H1 (cell line): ENCODE measurements around the gene BMX. TPM values are rescaled to one million over a fixed set of nuclear protein-coding genes. Genes with fewer than 3 reads are reported as not detected.

ENCODE experiments used
- CTCF ChIA-PET: fragments of 300-600 bp; sonication (Branson Sonifier 250); formaldehyde crosslinking; loops from one replicate; lab custom pipeline; 2021; ENCODE audit not compliant: partially characterized antibody; lab: Charles Lee
- POLR2A ChIA-PET: fragments of 300-600 bp; sonication (Branson Sonifier 250); formaldehyde crosslinking; loops from one replicate; lab custom pipeline; 2021; ENCODE audit warnings: inconsistent platforms; ENCODE audit not compliant: partially characterized antibody; lab: Charles Lee
- DNase-seq, 2 experiments: peaks; one replicate each; pipeline versions ENCODE4 v3.0.0 to v3.0.0-alpha.2; 2010 to 2022; ENCODE audit warnings: low spot score in 2 of 2, low read depth in 1 of 2, mixed read lengths in 1 of 2
- FAIRE-seq: peaks from 2 replicates; lab custom pipeline; 2011; peaks lifted over from hg19 to GRCh38; lab: Jason Lieb, UNC
- H2AFZ ChIP-seq: 2 replicates; pipeline ENCODE4 v1.8.1; 2012; ENCODE audit warnings: low read length, inconsistent platforms
- H2AK5ac ChIP-seq: 2 replicates; pipeline ENCODE4 v1.6.1; 2013; ENCODE audit warnings: low read depth, low read length
- H2BK120ac ChIP-seq: replicated peaks from 2 replicates; pipeline ENCODE3; 2013; ENCODE audit warnings: low read depth, low read length, inconsistent platforms
- H2BK12ac ChIP-seq: 2 replicates; pipeline ENCODE4 v1.6.1; 2013; ENCODE audit warnings: low read depth, low read length
- H2BK15ac ChIP-seq: 2 replicates; pipeline ENCODE4 v1.6.1; 2013; ENCODE audit warnings: low read length
- H2BK20ac ChIP-seq: 2 replicates; pipeline ENCODE4 v1.6.1; 2013; ENCODE audit warnings: low read length
- H2BK5ac ChIP-seq: 2 replicates; pipeline ENCODE4 v1.6.1; 2013; ENCODE audit warnings: low read depth, low read length
- H3K14ac ChIP-seq: 2 replicates; pipeline ENCODE4 v1.6.1; 2013; ENCODE audit warnings: inconsistent platforms; ENCODE audit not compliant: insufficient read length
- H3K18ac ChIP-seq: 2 replicates; pipeline ENCODE4 v1.6.1; 2013; ENCODE audit warnings: low read length; ENCODE audit errors: extremely low read depth
- H3K23ac ChIP-seq: 2 replicates; pipeline ENCODE4 v1.6.1; 2013; ENCODE audit warnings: inconsistent platforms; ENCODE audit not compliant: insufficient read length
- H3K23me2 ChIP-seq: 2 replicates; pipeline ENCODE4 v1.6.1; 2013; ENCODE audit warnings: low read depth, low read length
- H3K27ac ChIP-seq: 2 replicates; pipeline ENCODE4 v1.6.1; 2011; ENCODE audit warnings: low read depth, low read length, inconsistent platforms
- H3K27me3 ChIP-seq, 4 experiments: replicated peaks in 1 of 4; 1 replicate in 1 of 4; 2 replicates in 3 of 4; pipeline versions ENCODE4 v1.6.1 to v1.8.1; 2011 to 2013; ENCODE audit warnings: low read length in 3 of 4, mild to moderate bottlenecking in 3 of 4, inconsistent platforms in 2 of 4, mixed read lengths in 2 of 4, moderate library complexity in 1 of 4; ENCODE audit not compliant: control insufficient read depth in 3 of 4, insufficient read depth in 3 of 4; ENCODE audit errors: extremely low read depth in 1 of 4
- H3K36me3 ChIP-seq, 4 experiments: 2 replicates each; pipeline versions ENCODE4 v1.6.1 to v1.8.1; 2011 to 2013; ENCODE audit warnings: mild to moderate bottlenecking in 4 of 4, low read length in 3 of 4, moderate library complexity in 2 of 4, control low read depth in 1 of 4, inconsistent platforms in 1 of 4; ENCODE audit not compliant: insufficient read depth in 4 of 4, control insufficient read depth in 2 of 4
- H3K4ac ChIP-seq: replicated peaks from 2 replicates; pipeline ENCODE3; 2013; ENCODE audit warnings: low read length, low read depth, mixed read lengths, inconsistent platforms; ENCODE audit not compliant: insufficient read length
- H3K4me1 ChIP-seq, 4 experiments: replicated peaks in 1 of 4; 1 replicate in 1 of 4; 2 replicates in 3 of 4; pipeline versions ENCODE4 v1.6.1 to v1.8.1; 2011 to 2013; ENCODE audit warnings: low read length in 3 of 4, inconsistent platforms in 2 of 4, mixed read lengths in 1 of 4; ENCODE audit not compliant: insufficient read depth in 4 of 4, control insufficient read depth in 3 of 4
- H3K4me2 ChIP-seq, 2 experiments: 2 replicates each; pipeline versions ENCODE4 v1.6.1 to v1.8.1; 2011 to 2013; ENCODE audit warnings: low read depth in 2 of 2, low read length in 2 of 2, control low read depth in 1 of 2, inconsistent platforms in 1 of 2, mild to moderate bottlenecking in 1 of 2; ENCODE audit not compliant: insufficient read depth in 1 of 2
- H3K4me3 ChIP-seq, 4 experiments: fragments of 200-600, 300-600 bp in 1 of 4; sonication (generic), shearing (Covaris generic), sonication (Bioruptor Twin) in 1 of 4; 2 replicates each; pipeline versions ENCODE4 v1.5.1 to v1.8.1; 2011 to 2016; ENCODE audit warnings: low read length in 4 of 4, low read depth in 3 of 4, control low read depth in 2 of 4, inconsistent platforms in 2 of 4, mild to moderate bottlenecking in 2 of 4, mixed read lengths in 1 of 4, moderate library complexity in 1 of 4; ENCODE audit not compliant: insufficient read depth in 2 of 4; ENCODE audit errors: extremely low read depth in 1 of 4
- H3K56ac ChIP-seq: replicated peaks from 2 replicates; pipeline ENCODE3; 2013; ENCODE audit warnings: low read depth, mild to moderate bottlenecking, mixed read lengths, low read length, inconsistent platforms; ENCODE audit not compliant: insufficient read length
- H3K79me1 ChIP-seq: 2 replicates; pipeline ENCODE4 v1.6.1; 2013; ENCODE audit warnings: low read depth, low read length, control low read depth
- H3K79me2 ChIP-seq, 2 experiments: 2 replicates each; pipeline versions ENCODE4 v1.6.1 to v1.8.1; 2012 to 2013; ENCODE audit warnings: low read length in 2 of 2, mild to moderate bottlenecking in 2 of 2, inconsistent platforms in 1 of 2; ENCODE audit not compliant: insufficient read depth in 2 of 2, control insufficient read depth in 1 of 2
- H3K9ac ChIP-seq, 4 experiments: replicated peaks in 1 of 4; 1 replicate in 1 of 4; 2 replicates in 3 of 4; pipeline versions ENCODE4 v1.6.1 to v1.8.1; 2011 to 2013; ENCODE audit warnings: low read depth in 3 of 4, low read length in 3 of 4, control low read depth in 2 of 4, mild to moderate bottlenecking in 2 of 4, moderate library complexity in 2 of 4, inconsistent platforms in 1 of 4; ENCODE audit errors: extremely low read depth in 1 of 4
- H3K9me3 ChIP-seq, 2 experiments: 2 replicates each; pipeline versions ENCODE4 v1.6.1 to v1.8.1; 2012 to 2013; ENCODE audit warnings: mild to moderate bottlenecking in 2 of 2, moderate library complexity in 2 of 2, control low read depth in 1 of 2, inconsistent platforms in 1 of 2, low read depth in 1 of 2, low read length in 1 of 2, mixed read lengths in 1 of 2; ENCODE audit not compliant: insufficient read depth in 2 of 2
- H4K20me1 ChIP-seq, 2 experiments: replicated peaks in 1 of 2; 2 replicates each; pipeline versions ENCODE3 to v1.8.1; 2011 to 2013; ENCODE audit warnings: inconsistent platforms in 2 of 2, low read length in 2 of 2, mild to moderate bottlenecking in 1 of 2; ENCODE audit not compliant: insufficient read depth in 2 of 2, control insufficient read depth in 1 of 2
- H4K5ac ChIP-seq: 2 replicates; pipeline ENCODE4 v1.6.1; 2013; ENCODE audit warnings: low read length, low read depth, mixed read lengths, inconsistent platforms; ENCODE audit not compliant: insufficient read length
- H4K8ac ChIP-seq: 2 replicates; pipeline ENCODE4 v1.8.0; 2013; ENCODE audit warnings: mild to moderate bottlenecking, moderate library complexity, low read length, inconsistent platforms; ENCODE audit not compliant: insufficient read depth; ENCODE audit errors: extremely low read depth
- H4K91ac ChIP-seq: replicated peaks from 2 replicates; pipeline ENCODE3; 2013; ENCODE audit warnings: low read length, mixed read lengths, inconsistent platforms; ENCODE audit not compliant: insufficient read length
- CBX5 ChIP-seq: fragments of 300-800, 300-1000 bp; sonication (generic); IDR thresholded peaks from 2 replicates; pipeline ENCODE4 v1.7.1; 2016; ENCODE audit warnings: antibody characterized with exemption, low read length, low read depth
- CHD1 ChIP-seq: IDR thresholded peaks from 2 replicates; pipeline ENCODE4 v1.6.1; 2012; ENCODE audit warnings: low read depth, low read length, improper control_type of control experiment
- HDAC6 ChIP-seq: IDR thresholded peaks from one replicate; pipeline ENCODE4 v1.7.1; 2012; ENCODE audit warnings: low read depth, mild to moderate bottlenecking, inconsistent platforms, low read length, moderate library complexity
- KDM1A ChIP-seq: fragments of 200-600, 300-600 bp; sonication (generic); IDR thresholded peaks from 2 replicates; pipeline ENCODE4 v1.7.1; 2016; ENCODE audit warnings: mild to moderate bottlenecking, low read length, borderline replicate concordance
- NRF1 ChIP-seq: IDR thresholded peaks from 2 replicates; pipeline ENCODE4 v1.6.1; 2011; ENCODE audit warnings: mild to moderate bottlenecking, low read depth, low read length, improper control_type of control experiment
- POU5F1 ChIP-seq: IDR thresholded peaks from 2 replicates; pipeline ENCODE4 v1.6.1; 2011; ENCODE audit warnings: low read depth, mild to moderate bottlenecking, low read length, moderate library complexity
- SAP30 ChIP-seq: fragments of 300-600 bp; sonication (generic); IDR thresholded peaks from 2 replicates; pipeline ENCODE4 v1.7.1; 2012; ENCODE audit warnings: low read length, moderate library complexity, mild to moderate bottlenecking, inconsistent platforms; ENCODE audit not compliant: insufficient read depth, insufficient replicate concordance
- SRF ChIP-seq: IDR thresholded peaks from 2 replicates; pipeline ENCODE4 v1.6.1; 2011; ENCODE audit warnings: mild to moderate bottlenecking, low read depth, low read length, moderate library complexity
- TBP ChIP-seq: IDR thresholded peaks from 2 replicates; pipeline ENCODE4 v1.6.1; 2011; ENCODE audit warnings: low read depth, low read length, improper control_type of control experiment
- WGBS, 2 experiments: shearing (Covaris generic) in 1 of 2; methylation state at CpG; one replicate each; pipeline versions ENCODE4 v1.1.6 to v1.1.7; 2013 to 2015; ENCODE audit warnings: low lambda C conversion rate in 2 of 2, mixed read lengths in 2 of 2, inconsistent platforms in 1 of 2, low coverage in 1 of 2, missing lambda C conversion rate in 1 of 2; ENCODE audit not compliant: insufficient replicate concordance in 2 of 2, insufficient coverage in 1 of 2, insufficient read length in 1 of 2; ENCODE audit errors: extremely low coverage in 1 of 2, missing lambda C conversion rate in 1 of 2; 5-methylcytosine and 5-hydroxymethylcytosine counted together
- polyA plus RNA-seq, 7 experiments: library from polyadenylated mRNA; depleted of rRNA in 3 of 7; stranded (reverse) in 5 of 7; unstranded in 2 of 7; fragments of >200 nt in 5 of 7; fragments of 200-250 nt in 2 of 7; gene quantifications; 1 replicate in 5 of 7; 2 replicates in 1 of 7; 4 replicates in 1 of 7; pipeline versions ENCODE4 v1.2.1 to v1.2.3, GENCODE V29; 2011 to 2013; ENCODE audit warnings: missing spikeins in 2 of 7, mixed read lengths in 2 of 7
- total RNA-seq: library from RNA; stranded (reverse); fragmentation: NEBNext Ultra II Directional; extraction: Animal tissue kit (Norgen Biotek cat#: 25700); gene quantifications from 2 replicates; pipeline ENCODE4 v1.2.1, GENCODE V29; 2021

BMX gene
- total and polyA plus RNA-seq, 2 of the 8 experiments (the other 6 are each of a cell fraction or from before 2014, with no cell fraction given), result not detected

DNA sequence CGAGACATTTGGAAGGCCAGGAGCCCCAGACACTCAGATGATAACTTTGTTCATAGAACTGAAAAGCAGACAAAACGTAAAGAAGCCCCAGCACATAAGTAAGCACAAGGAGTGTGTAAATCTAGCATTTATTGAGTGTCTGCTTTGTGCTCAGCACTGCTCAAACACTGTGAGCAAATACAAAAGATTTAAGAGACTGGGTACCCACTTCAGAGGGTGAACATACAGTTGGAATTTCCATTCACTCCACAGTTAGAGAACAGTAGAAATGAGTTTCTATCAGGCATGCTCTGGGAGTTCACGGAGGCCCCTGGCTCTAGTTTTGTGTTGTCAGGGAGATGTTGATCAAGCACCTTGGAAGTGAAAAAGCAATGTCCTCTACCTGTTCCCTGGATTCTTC lies 60.3 kb downstream of the BMX start:
- H4K91ac ChIP-seq, result no peak overlapping the region
- CTCF ChIA-PET, result no interaction called here
- H3K27me3 ChIP-seq, result no peaks in the 10 kb centered on the region
- TF ChIP-seq KDM1A (no peak), SRF (no peak), CHD1 (no peak), TBP (no peak), NRF1 (no peak), CBX5 (no peak), POU5F1 (no peak), SAP30 (no peak), HDAC6 (no peak)
- TF ChIP-seq, all 59 proteins: peak for 0
- DNase-seq (no peak), FAIRE-seq (no peak)
- no peaks in the 10 kb centered on the region for H3K36me3 ChIP-seq
- no peak overlapping the region for H3K4me2 ChIP-seq
- H2BK5ac ChIP-seq, result no peak overlapping the region
- H3K4me3 ChIP-seq, result no peak overlapping the region
- no peak overlapping the region for H2AK5ac ChIP-seq
- 82% methylated on average over 3 of the region's 3 CpGs; no CpG with 5 or more reads in 1 of the 2 experiments for WGBS, 2 experiments
- no peak overlapping the region for H2BK15ac ChIP-seq
- H3K14ac ChIP-seq, result no peak overlapping the region
- no peaks in the 10 kb centered on the region for H4K20me1 ChIP-seq
- no peak overlapping the region for H2BK12ac ChIP-seq
- H3K79me1 ChIP-seq, result no peaks in the 10 kb centered on the region
- POLR2A ChIA-PET, result no interaction called here
- H3K18ac ChIP-seq, result no peak overlapping the region
- H3K9ac ChIP-seq, result no peak overlapping the region
- H2BK20ac ChIP-seq, result no peak overlapping the region
- H3K23me2 ChIP-seq, result no peaks in the 10 kb centered on the region
- H4K5ac ChIP-seq, result no peak overlapping the region
- no peak overlapping the region for H3K56ac ChIP-seq
- no peak overlapping the region for H2BK120ac ChIP-seq
- no peaks in the 10 kb centered on the region for H3K4me1 ChIP-seq
- no peak overlapping the region for H3K23ac ChIP-seq
- no peak overlapping the region for H4K8ac ChIP-seq
- no peak overlapping the region for H2AFZ ChIP-seq
- H3K9me3 ChIP-seq, result no peaks in the 10 kb centered on the region
- H3K27ac ChIP-seq, result no peak overlapping the region
- H3K79me2 ChIP-seq, result no peaks in the 10 kb centered on the region
- no peak overlapping the region for H3K4ac ChIP-seq
